Urothelium cell line (cell line): ENCODE results near the gene AEN.
A peak's percentile ranks its signal among the peaks of the same experiment; 100 is the strongest.
"Not testable (repeated sequence)": the region's sequence is repeated elsewhere in the genome, so short reads cannot be mapped to it uniquely, and the experiment has no call there.

Experiments
- DNase-seq: peaks from one replicate; pipeline ENCODE4 v3.0.0; 2011; ENCODE audit warnings: low spot score, mixed read lengths
- FAIRE-seq: peaks from 2 replicates; lab custom pipeline; 2011; peaks lifted over from hg19 to GRCh38; lab: Jason Lieb, UNC

The AEN gene

GRCh38 chr15:88630798-88631463 lies 9.8 kb downstream of the AEN start:
- DNase-seq (no peak), FAIRE-seq (no peak)

GRCh38 chr15:88631464-88632028 lies 10.4 kb downstream of the AEN start:
- FAIRE-seq (no peak), DNase-seq (no peak)

GRCh38 chr15:88632797-88633196 lies 11.7 kb downstream of the AEN start:
- not testable (repeated sequence) for FAIRE-seq, DNase-seq

GRCh38 chr15:88634449-88634848 lies 13.3 kb downstream of the AEN start:
- no peak for DNase-seq
- no peak for FAIRE-seq

DNA sequence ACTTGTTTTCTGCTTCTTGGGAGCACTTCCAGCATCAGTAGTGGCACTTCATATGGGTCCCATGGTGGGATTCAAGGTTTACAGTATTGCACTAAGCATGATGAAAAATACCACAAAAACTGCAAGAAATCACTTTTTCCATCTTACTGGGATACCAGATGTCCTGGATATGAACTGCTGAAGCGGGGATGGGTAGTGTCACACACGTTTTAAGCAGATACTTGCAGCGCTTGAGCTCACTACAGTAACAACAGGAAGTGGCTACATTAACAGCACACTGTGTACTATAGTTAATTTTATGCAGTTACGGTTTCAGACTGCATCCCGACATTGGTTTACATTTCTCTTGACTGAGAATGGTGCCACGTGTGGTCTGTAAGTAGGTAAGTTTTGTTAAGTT lies 14.2 kb downstream of the AEN start:
- DNase-seq (no peak), FAIRE-seq (no peak)

DNA sequence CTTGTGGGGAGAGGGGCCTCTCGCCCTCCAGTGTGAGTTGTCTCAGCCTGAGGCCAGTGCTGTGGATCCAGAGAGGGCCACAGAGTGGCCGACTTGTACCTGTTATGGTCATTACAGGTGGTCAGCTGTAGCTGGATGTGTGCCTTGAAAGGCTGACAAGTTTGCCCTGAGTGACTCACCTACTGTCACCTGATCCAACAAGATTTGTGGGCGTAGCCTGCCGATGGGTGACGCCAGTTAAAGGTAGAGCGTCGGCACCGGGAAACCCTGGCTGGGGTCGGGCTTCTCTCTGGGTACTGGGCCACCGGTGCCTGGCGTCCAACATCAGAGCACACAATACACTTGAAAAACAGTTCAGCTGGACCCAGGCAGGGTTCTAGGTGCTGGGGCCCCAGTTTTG lies 14.9 kb downstream of the AEN start:
- no peak for FAIRE-seq
- no peak for DNase-seq

DNA sequence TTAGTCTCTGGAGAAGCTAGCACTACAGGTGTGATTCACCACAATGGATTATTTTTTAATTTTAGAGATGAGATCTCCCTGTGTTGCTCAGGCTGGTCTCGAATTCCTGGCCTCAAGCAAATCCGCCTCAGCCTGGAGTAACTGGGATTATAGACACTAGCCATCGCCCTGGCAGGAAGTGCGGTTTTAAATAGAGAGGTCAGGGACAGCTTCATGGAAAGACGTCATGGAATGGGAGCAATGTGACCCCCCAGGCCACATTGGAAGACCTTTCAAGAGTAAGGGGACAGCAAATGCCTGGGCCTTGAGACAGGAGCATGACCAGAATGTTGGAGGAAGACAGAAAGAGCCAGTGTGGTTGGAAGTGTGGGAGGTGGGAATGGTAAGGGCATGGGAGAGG lies 15.5 kb downstream of the AEN start:
- DNase-seq, result no peak
- no peak for FAIRE-seq

- no peak for DNase-seq
- no peak for FAIRE-seq
Observed at GRCh38 chr15:88637436-88637835, 16.3 kb downstream of the AEN start.

GRCh38 chr15:88637841-88638625 lies 16.9 kb downstream of the AEN start:
- DNase-seq (no peak), FAIRE-seq (no peak)

DNA sequence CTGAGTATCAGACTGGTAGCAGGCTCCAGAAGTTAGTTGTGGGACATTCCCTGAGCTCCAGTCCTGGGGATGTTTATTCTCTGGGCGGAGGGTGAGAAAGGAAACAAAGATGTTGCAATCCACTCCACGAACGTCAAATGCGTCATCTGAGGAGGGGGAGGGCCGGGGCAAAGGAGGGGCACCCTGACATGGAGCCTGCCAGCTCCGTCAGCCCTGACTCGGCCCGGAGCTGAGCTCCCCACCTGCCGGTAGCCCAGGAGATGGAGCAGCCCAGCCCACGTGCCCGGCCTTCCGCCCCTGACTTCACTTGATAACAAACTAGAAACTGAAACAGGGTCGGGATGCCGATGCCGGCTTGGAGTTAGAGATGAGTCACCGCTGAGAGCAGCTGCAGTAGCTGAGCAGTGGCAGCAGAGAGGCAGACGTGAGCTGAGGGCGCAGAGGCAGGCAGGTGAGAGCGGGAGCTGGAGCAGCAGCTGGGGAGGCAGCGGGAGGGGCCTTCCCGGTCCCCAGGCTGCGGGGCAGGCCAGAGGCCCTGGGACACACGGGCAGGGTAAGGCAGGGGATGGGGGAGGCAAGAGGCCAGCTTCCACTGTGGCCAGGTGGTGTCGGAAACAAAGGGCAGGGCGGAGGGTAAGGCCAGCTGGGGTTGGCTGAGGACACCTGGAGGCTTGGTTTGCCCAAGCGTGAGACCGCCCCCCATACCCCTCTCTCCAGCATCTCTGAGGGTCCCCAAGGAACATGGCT lies 17.7 kb downstream of the AEN start, which contains the start of gene ISG20:
Gene ISG20, plus strand, starts transcription at position 391 of the 747 bp plus-strand sequence. Its CDS starts 351 bp downstream, at position 742.
- DNase-seq, result peak; percentile 96
- peak; percentile 62 for FAIRE-seq

DNA sequence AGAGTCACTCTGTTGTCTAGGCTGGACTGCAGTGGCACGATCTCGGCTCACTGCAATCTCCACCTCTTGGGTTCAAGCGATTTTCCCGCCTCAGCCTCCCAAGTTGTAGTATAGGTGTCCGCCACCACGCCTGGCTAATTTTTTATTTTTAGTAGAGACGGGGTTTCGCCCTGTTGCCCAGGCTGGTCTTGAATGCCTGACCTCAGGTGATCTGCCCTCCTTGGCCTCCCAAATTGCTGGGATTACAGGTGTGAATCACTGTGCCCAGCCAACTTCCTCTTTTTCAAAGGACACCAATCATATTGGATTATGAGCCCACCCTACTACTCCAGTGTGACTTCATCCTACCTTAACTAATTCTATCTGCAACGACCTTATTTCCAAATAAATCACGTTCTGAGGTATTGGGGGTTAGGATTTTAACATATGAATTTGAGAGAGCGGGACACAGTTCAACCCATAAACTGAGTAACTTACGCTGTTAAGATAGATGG lies 20.9 kb downstream of the AEN start:
- no peak for DNase-seq
- FAIRE-seq, result no peak

DNA sequence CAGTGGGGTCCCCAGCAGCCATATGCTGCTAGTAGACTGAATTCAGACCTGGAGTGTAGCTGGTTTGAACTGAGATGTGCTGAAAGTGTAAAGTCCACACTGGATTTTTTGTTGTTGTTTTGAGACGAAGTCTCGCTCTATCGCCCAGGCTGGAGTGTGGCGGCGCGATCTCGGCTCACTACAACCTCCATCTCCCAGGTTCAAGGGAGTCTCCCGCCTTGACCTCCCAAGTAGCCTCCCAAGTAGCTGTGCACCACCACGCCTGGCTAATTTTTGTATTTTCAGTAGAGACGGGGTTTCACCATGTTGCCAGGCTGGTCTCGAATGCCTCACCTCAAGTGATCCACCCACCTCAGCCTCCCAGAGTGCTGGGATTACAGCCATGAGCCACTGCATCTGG lies 21.4 kb downstream of the AEN start:
- DNase-seq, FAIRE-seq: not testable (repeated sequence)

GRCh38 chr15:88644741-88645140 lies 23.6 kb downstream of the AEN start:
- FAIRE-seq (no peak), DNase-seq (no peak)

- DNase-seq (no peak), FAIRE-seq (no peak)
Observed at GRCh38 chr15:88645171-88646087, 24.3 kb downstream of the AEN start.

DNA sequence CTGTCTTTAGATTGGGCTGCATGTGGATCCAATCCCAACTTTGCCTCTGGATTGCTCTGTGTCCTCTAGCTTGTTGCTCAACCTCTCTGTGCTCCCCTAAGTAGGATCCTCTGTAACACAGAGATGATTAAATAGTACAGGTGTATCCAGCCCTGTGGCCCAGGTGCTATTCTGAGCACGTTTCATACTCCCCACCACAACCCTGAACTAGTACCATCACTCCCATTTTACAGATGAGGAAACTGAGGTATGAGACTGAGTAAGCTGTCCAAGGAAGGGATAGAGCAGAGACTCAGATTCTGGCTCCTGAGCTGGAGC lies 24.9 kb downstream of the AEN start:
- no peak for DNase-seq
- FAIRE-seq, result no peak

- FAIRE-seq, result no peak
- DNase-seq, result no peak
Observed at GRCh38 chr15:88646951-88647350, 25.8 kb downstream of the AEN start.

DNA sequence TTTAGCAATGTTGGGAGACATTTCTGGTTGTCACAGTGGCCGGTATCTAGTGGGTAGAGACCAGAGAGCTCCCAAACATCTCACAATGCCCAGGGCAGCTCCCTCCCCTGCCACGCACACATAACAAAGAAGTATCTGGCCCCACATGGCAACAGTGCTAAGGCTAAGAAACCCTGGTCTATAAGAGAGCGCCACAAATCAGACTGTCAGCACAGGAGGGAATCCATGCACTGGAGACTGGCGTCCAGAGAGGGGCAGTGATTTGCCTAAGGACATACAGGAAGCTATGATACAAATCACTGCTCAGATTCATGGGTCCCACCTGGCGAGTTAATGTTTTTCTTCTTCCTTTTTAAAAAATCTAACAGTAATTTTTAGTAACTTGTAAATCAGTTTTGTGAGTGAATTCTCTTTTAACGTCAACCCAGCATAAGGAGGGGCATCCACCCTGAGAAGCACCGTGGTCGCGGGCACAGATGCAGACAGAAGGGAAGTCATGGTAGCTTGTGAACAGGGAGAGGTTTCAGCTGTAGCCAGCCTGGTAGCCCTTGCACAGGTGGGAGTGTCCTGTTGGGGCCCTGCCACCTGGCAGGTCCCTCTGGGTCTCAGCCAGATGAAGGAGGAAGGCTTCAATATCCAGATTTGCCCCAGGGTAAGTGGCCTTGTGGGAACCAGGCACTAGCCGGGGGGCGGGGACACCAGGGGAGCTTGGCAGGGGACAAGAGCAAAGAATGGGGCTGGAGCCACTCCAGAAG lies 26.4 kb downstream of the AEN start:
- no peak for FAIRE-seq

GRCh38 chr15:88648357-88649214 lies 27.4 kb downstream of the AEN start:
- peak; percentile 48 for DNase-seq
- FAIRE-seq, result peak; percentile 70

More for the DNA sequence above, 26.4 kb downstream of the AEN start:
- DNase-seq, result no peak
